Spinal cord (tissue), 10 donors: ENCODE measurements around the gene VIPR1. TPM values are rescaled to one million over a fixed set of nuclear protein-coding genes. Genes with fewer than 3 reads are reported as not detected.

Source experiments
- DNase-seq, 6 donors: peaks; one replicate each; pipeline versions ENCODE4 v3.0.0 to v3.0.0-alpha.2; 2013 to 2015; ENCODE audit warnings: low spot score in 6 of 6, low read depth in 4 of 6
- H3K27ac ChIP-seq: one replicate; pipeline ENCODE4 v1.5.1; 2013; ENCODE audit warnings: low read depth, low read length, control low read depth
- H3K27me3 ChIP-seq: one replicate; pipeline ENCODE4 v1.6.1; 2013; ENCODE audit warnings: low read length; ENCODE audit not compliant: control insufficient read depth, insufficient read depth
- H3K36me3 ChIP-seq: one replicate; pipeline ENCODE4 v1.6.1; 2013; ENCODE audit warnings: low read length; ENCODE audit not compliant: control insufficient read depth, insufficient read depth
- H3K4me1 ChIP-seq: one replicate; pipeline ENCODE4 v1.6.1; 2013; ENCODE audit warnings: low read length; ENCODE audit not compliant: control insufficient read depth, insufficient read depth
- H3K4me3 ChIP-seq: one replicate; pipeline ENCODE4 v1.5.1; 2013; ENCODE audit warnings: low read depth, low read length, control low read depth
- H3K9me3 ChIP-seq: one replicate; pipeline ENCODE4 v1.6.1; 2013; ENCODE audit warnings: low read length; ENCODE audit not compliant: control insufficient read depth, insufficient read depth
- WGBS: methylation state at CpG from one replicate; pipeline ENCODE4 v1.1.5; 2013; ENCODE audit warnings: missing lambda C conversion rate; ENCODE audit not compliant: insufficient coverage; 5-methylcytosine and 5-hydroxymethylcytosine counted together
- polyA plus RNA-seq, 2 donors: library from polyadenylated mRNA; unstranded; fragments of 120-200 nt; gene quantifications; one replicate each; pipeline ENCODE4 v1.2.1, GENCODE V29; 2013; ENCODE audit not compliant: insufficient read length in 2 of 2
- total RNA-seq, 2 donors: library from RNA; depleted of rRNA in 1 of 2; stranded (reverse); fragments of 120-200 nt in 1 of 2; fragments of >200 nt in 1 of 2; gene quantifications; one replicate each; pipeline versions ENCODE4 v1.2.3 to v1.2.4, GENCODE V29; 2013 to 2014
- donor health status: healthy.

The VIPR1 gene
- total and polyA plus RNA-seq, 4 donors = 1.4 to 2.5 (median 1.8) TPM

DNA sequence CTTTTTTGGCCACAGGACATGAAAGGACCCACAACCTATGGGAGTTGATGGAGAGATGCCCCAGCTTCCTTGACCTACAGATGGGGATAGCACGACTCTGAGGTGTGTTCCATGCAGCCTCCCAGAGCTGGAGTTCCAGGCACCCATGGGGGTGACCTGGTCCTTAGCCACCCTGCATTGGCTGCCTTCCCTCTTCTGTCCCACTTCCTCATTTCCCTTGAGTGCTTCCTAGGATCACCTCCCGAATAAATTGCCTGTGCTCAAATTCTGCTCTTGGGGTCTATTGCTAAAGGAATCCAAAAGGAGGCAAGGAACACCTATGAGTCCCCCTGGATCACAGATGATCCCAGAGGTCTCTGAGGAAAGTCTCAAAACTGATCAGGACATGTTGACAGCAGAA is 24.7 kb upstream of the VIPR1 start:
- WGBS = 88% methylated on average over 2 of the region's 2 CpGs
- Histone ChIP-seq H3K36me3 (no peaks in the 10 kb centered on the region), H3K27ac (no peak overlapping the region), H3K9me3 (no peaks in the 10 kb centered on the region), H3K27me3 (no peaks in the 10 kb centered on the region), H3K4me3 (no peak overlapping the region), H3K4me1 (peaks cover 13% of the 10 kb centered on the region)
- no peak for DNase-seq

GRCh38 chr3:42478830-42479229 is 23.6 kb upstream of the VIPR1 start:
- Histone ChIP-seq H3K4me1 (peaks cover 4% of the 10 kb centered on the region), H3K9me3 (no peaks in the 10 kb centered on the region), H3K27me3 (no peaks in the 10 kb centered on the region), H3K36me3 (no peaks in the 10 kb centered on the region), H3K4me3 (no peak overlapping the region), H3K27ac (no peak overlapping the region)
- WGBS = 0% methylated on average over 1 of the region's 2 CpGs
- DNase-seq = no peak

GRCh38 chr3:42486814-42487565 is 15.5 kb upstream of the VIPR1 start:
- no peak overlapping the region for H3K27ac ChIP-seq
- 80% methylated on average over 1 of the region's 2 CpGs for WGBS

GRCh38 chr3:42488687-42489086 is 13.8 kb upstream of the VIPR1 start:
- Histone ChIP-seq H3K36me3 (no peaks in the 10 kb centered on the region), H3K27ac (no peak overlapping the region), H3K27me3 (no peaks in the 10 kb centered on the region), H3K9me3 (no peaks in the 10 kb centered on the region), H3K4me1 (peaks cover 3% of the 10 kb centered on the region), H3K4me3 (no peak overlapping the region)
- 100% methylated on average over 3 of the region's 4 CpGs for WGBS
- DNase-seq = no peak

More at GRCh38 chr3:42486814-42487565, 15.5 kb upstream of the VIPR1 start:
- Histone ChIP-seq H3K27me3 (no peaks in the 10 kb centered on the region), H3K36me3 (no peaks in the 10 kb centered on the region), H3K4me1 (no peaks in the 10 kb centered on the region), H3K4me3 (no peak overlapping the region), H3K9me3 (no peaks in the 10 kb centered on the region)
- DNase-seq = no peak

GRCh38 chr3:42489116-42489936 is 13.1 kb upstream of the VIPR1 start:
- Histone ChIP-seq H3K36me3 (no peaks in the 10 kb centered on the region), H3K27ac (no peak overlapping the region), H3K9me3 (no peaks in the 10 kb centered on the region), H3K4me1 (peaks cover 3% of the 10 kb centered on the region), H3K4me3 (no peak overlapping the region), H3K27me3 (no peaks in the 10 kb centered on the region)
- 95% methylated on average over 10 of the region's 10 CpGs for WGBS
- DNase-seq = no peak

DNA sequence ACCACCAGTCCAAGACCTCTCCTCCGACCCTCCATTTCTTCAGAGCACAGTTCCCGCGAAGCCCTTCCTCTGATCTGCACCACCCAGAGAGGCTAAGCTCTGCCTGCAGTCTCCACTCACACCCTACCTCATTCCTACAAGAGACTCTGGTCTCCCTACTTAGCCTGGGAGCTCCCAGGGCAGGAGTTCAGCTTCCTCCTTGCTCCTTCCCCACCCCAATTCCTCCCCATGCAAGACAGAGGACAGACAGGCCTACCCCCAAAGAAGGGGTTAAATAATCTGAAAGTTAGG is 12.6 kb upstream of the VIPR1 start:
- H3K27ac ChIP-seq = no peak overlapping the region
- peaks cover 3% of the 10 kb centered on the region for H3K4me1 ChIP-seq
- H3K4me3 ChIP-seq = no peak overlapping the region
- no peaks in the 10 kb centered on the region for H3K36me3 ChIP-seq
- WGBS = 91% methylated on average over 3 of the region's 3 CpGs
- no peaks in the 10 kb centered on the region for H3K27me3 ChIP-seq
- H3K9me3 ChIP-seq = no peaks in the 10 kb centered on the region
- no peak for DNase-seq

GRCh38 chr3:42490243-42490642 is 12.2 kb upstream of the VIPR1 start:
- DNase-seq = no peak
- WGBS = 56% methylated on average over 5 of the region's 5 CpGs

GRCh38 chr3:42491881-42492507 is 10.4 kb upstream of the VIPR1 start:
- H3K4me3 ChIP-seq = no peak overlapping the region
- WGBS = 67% methylated on average over 1 of the region's 3 CpGs
- DNase-seq = no peak
- no peaks in the 10 kb centered on the region for H3K36me3 ChIP-seq
- H3K4me1 ChIP-seq = peaks cover 3% of the 10 kb centered on the region
- H3K27ac ChIP-seq = no peak overlapping the region
- no peaks in the 10 kb centered on the region for H3K27me3 ChIP-seq
- H3K9me3 ChIP-seq = no peaks in the 10 kb centered on the region

More at GRCh38 chr3:42490243-42490642, 12.2 kb upstream of the VIPR1 start:
- Histone ChIP-seq H3K36me3 (no peaks in the 10 kb centered on the region), H3K4me3 (no peak overlapping the region), H3K4me1 (peaks cover 3% of the 10 kb centered on the region), H3K27me3 (no peaks in the 10 kb centered on the region), H3K27ac (no peak overlapping the region), H3K9me3 (no peaks in the 10 kb centered on the region)

- Histone ChIP-seq H3K4me3 (no peak overlapping the region), H3K4me1 (peaks cover 3% of the 10 kb centered on the region), H3K36me3 (no peaks in the 10 kb centered on the region), H3K9me3 (no peaks in the 10 kb centered on the region), H3K27me3 (no peaks in the 10 kb centered on the region), H3K27ac (no peak overlapping the region)
- 54% methylated on average over 3 of the region's 6 CpGs for WGBS
- no peak for DNase-seq
Observed at GRCh38 chr3:42492508-42493080, 9.8 kb upstream of the VIPR1 start.
